MM.1S (cell line): ENCODE measurements around the gene KIAA0930.
A peak's percentile ranks its signal among the peaks of the same experiment; 100 is the strongest.

ENCODE experiments used
- DNase-seq: peaks from one replicate; pipeline ENCODE4 v3.0.0-alpha.2; 2015
- H2AFZ ChIP-seq: fragments of 300-600 bp; sonication (generic); 2 replicates; pipeline ENCODE4 v1.6.0; 2016; ENCODE audit warnings: antibody characterized with exemption, low read length
- H3F3A ChIP-seq: fragments of 300-600 bp; sonication (generic); 2 replicates; pipeline ENCODE4 v1.6.1; 2016; ENCODE audit warnings: mild to moderate bottlenecking, antibody characterized with exemption, low read length, moderate library complexity, mixed read lengths; ENCODE audit not compliant: insufficient read depth
- H3K27ac ChIP-seq: fragments of 300-600 bp; sonication (generic); 2 replicates; pipeline ENCODE4 v1.5.1; 2016; ENCODE audit warnings: mild to moderate bottlenecking, low read length
- H3K27me3 ChIP-seq: fragments of 300-600 bp; sonication (generic); replicated peaks from 2 replicates; pipeline ENCODE4 v1.6.0; 2016; ENCODE audit warnings: low read length; ENCODE audit not compliant: insufficient read depth
- H3K36me3 ChIP-seq: fragments of 300-600 bp; sonication (generic); replicated peaks from 2 replicates; pipeline ENCODE4 v1.6.1; 2016; ENCODE audit warnings: mild to moderate bottlenecking, low read length, mixed read lengths; ENCODE audit not compliant: insufficient read depth
- H3K4me1 ChIP-seq: fragments of 300-600 bp; sonication (generic); 2 replicates; pipeline ENCODE4 v1.6.1; 2016; ENCODE audit warnings: low read length, mixed read lengths
- H3K4me2 ChIP-seq: fragments of 300-600 bp; sonication (generic); 2 replicates; pipeline ENCODE4 v1.6.0; 2016; ENCODE audit warnings: low read depth, low read length
- H3K4me3 ChIP-seq: fragments of 300-600 bp; sonication (generic); 2 replicates; pipeline ENCODE4 v1.5.1; 2016; ENCODE audit warnings: low read length, mixed read lengths
- H3K79me2 ChIP-seq: fragments of 300-600 bp; sonication (generic); 2 replicates; pipeline ENCODE4 v1.6.1; 2016; ENCODE audit warnings: mixed run types, low read length, mixed read lengths
- H3K9ac ChIP-seq: fragments of 300-600 bp; sonication (generic); 2 replicates; pipeline ENCODE4 v1.6.1; 2016; ENCODE audit warnings: low read length, mixed read lengths
- H3K9me2 ChIP-seq: fragments of 300-600 bp; sonication (generic); replicated peaks from 2 replicates; pipeline ENCODE4 v1.6.1; 2016; ENCODE audit warnings: mild to moderate bottlenecking, low read length, mixed read lengths; ENCODE audit not compliant: insufficient read depth
- H3K9me3 ChIP-seq: fragments of 300-600 bp; sonication (generic); replicated peaks from 2 replicates; pipeline ENCODE4 v1.6.1; 2016; ENCODE audit warnings: mild to moderate bottlenecking, low read length, mixed read lengths; ENCODE audit not compliant: insufficient read depth
- H4K20me1 ChIP-seq: fragments of 300-600 bp; sonication (generic); 2 replicates; pipeline ENCODE4 v1.6.1; 2016; ENCODE audit warnings: mild to moderate bottlenecking, low read length, moderate library complexity, mixed read lengths; ENCODE audit not compliant: insufficient read depth
- EZH2 ChIP-seq: fragments of 300-600 bp; sonication (generic); optimal IDR thresholded peaks from 2 replicates; pipeline ENCODE3; 2017; ENCODE audit warnings: low read depth, mild to moderate bottlenecking, antibody characterized with exemption, low read length, mixed read lengths
- EZH2phosphoT487 ChIP-seq: fragments of 300-600 bp; sonication (generic); IDR thresholded peaks from 2 replicates; pipeline ENCODE4 v1.6.1; 2018; ENCODE audit warnings: antibody characterized with exemption, low read length
- TF ChIP-seq, protein P1 (sequence below): fragments of 300-600 bp; sonication (generic); IDR thresholded peaks from 2 replicates; pipeline ENCODE4 v1.5.1; 2016; ENCODE audit warnings: antibody characterized with exemption, low read length, mixed read lengths

KIAA0930 gene

GRCh38 chr22:45268958-45269844 lies 28.5 kb upstream of the KIAA0930 start:
- Histone ChIP-seq H3K79me2 (no peaks in the 10 kb centered on the region), H3K27ac (no peak overlapping the region), H3K4me1 (peaks cover 5% of the 10 kb centered on the region), H3K27me3 (peaks cover 39% of the 10 kb centered on the region), H3K4me2 (peak overlapping the region; percentile 98), H3K4me3 (peak overlapping the region; percentile 67), H2AFZ (peak overlapping the region; percentile 80), H3F3A (no peaks in the 10 kb centered on the region), H3K9me3 (no peaks in the 10 kb centered on the region), H3K9ac (peak overlapping the region; percentile 13; the same call in 1 of the 2 replicates), H3K9me2 (no peaks in the 10 kb centered on the region), H4K20me1 (no peaks in the 10 kb centered on the region), H3K36me3 (no peaks in the 10 kb centered on the region)
- TF ChIP-seq, protein P1, sequence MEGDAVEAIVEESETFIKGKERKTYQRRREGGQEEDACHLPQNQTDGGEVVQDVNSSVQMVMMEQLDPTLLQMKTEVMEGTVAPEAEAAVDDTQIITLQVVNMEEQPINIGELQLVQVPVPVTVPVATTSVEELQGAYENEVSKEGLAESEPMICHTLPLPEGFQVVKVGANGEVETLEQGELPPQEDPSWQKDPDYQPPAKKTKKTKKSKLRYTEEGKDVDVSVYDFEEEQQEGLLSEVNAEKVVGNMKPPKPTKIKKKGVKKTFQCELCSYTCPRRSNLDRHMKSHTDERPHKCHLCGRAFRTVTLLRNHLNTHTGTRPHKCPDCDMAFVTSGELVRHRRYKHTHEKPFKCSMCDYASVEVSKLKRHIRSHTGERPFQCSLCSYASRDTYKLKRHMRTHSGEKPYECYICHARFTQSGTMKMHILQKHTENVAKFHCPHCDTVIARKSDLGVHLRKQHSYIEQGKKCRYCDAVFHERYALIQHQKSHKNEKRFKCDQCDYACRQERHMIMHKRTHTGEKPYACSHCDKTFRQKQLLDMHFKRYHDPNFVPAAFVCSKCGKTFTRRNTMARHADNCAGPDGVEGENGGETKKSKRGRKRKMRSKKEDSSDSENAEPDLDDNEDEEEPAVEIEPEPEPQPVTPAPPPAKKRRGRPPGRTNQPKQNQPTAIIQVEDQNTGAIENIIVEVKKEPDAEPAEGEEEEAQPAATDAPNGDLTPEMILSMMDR, result peak; percentile 85
- no peak for TF ChIP-seq EZH2phosphoT487
- DNase-seq, result peak; percentile 79

- H3K9me2 ChIP-seq, result no peaks in the 10 kb centered on the region
- H3K27ac ChIP-seq, result no peak overlapping the region
- peak overlapping the region; percentile 80 for H2AFZ ChIP-seq
These were observed 27.7 kb upstream of the KIAA0930 start for GRCh38 chr22:45268167-45268957.

DNA sequence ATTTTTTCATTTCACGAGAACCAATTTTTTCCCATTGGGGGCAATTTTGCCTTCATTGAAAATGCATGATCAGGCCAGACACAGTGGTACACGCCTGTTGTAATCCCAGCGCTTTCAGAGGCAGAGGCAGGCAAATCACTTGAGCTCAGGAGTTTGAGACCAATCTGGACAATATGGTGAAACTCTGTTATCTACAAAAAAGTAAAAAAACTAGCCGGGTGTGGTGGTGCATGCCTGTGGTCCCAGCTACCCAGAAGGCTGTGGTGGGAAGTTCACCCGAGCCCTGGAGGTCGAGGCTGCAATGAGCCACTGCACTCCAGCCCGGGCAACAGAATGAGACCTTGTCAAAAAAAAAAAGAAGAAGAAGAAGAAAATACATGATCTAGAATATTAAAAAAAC lies 24.8 kb upstream of the KIAA0930 start:
- Histone ChIP-seq H3K79me2 (no peaks in the 10 kb centered on the region), H3K4me1 (peaks cover 38% of the 10 kb centered on the region), H3K4me3 (no peak overlapping the region), H4K20me1 (no peaks in the 10 kb centered on the region), H3K9me3 (no peaks in the 10 kb centered on the region), H3K27me3 (peaks cover 12% of the 10 kb centered on the region), H2AFZ (no peak overlapping the region), H3F3A (peaks cover 13% of the 10 kb centered on the region), H3K9me2 (no peaks in the 10 kb centered on the region), H3K4me2 (no peak overlapping the region), H3K27ac (no peak overlapping the region), H3K9ac (no peak overlapping the region), H3K36me3 (no peaks in the 10 kb centered on the region)
- no peak for DNase-seq
- no peak for TF ChIP-seq EZH2phosphoT487
- no peak for TF ChIP-seq EZH2

More at GRCh38 chr22:45268167-45268957, 27.7 kb upstream of the KIAA0930 start:
- H3K9me3 ChIP-seq, result no peaks in the 10 kb centered on the region
- H3K36me3 ChIP-seq, result no peaks in the 10 kb centered on the region
- peaks cover 32% of the 10 kb centered on the region for H3K27me3 ChIP-seq
- TF ChIP-seq, protein P1, result no peak
- TF ChIP-seq EZH2, result no peak
- no peak for TF ChIP-seq EZH2phosphoT487
- H3F3A ChIP-seq, result peaks cover 5% of the 10 kb centered on the region
- peak overlapping the region; percentile 67 for H3K4me3 ChIP-seq
- peak overlapping the region; percentile 13; the same call in 1 of the 2 replicates for H3K9ac ChIP-seq
- peak overlapping the region; percentile 98 for H3K4me2 ChIP-seq
- DNase-seq, result no peak
- H3K79me2 ChIP-seq, result no peaks in the 10 kb centered on the region
- H4K20me1 ChIP-seq, result no peaks in the 10 kb centered on the region
- peaks cover 13% of the 10 kb centered on the region for H3K4me1 ChIP-seq
